PC-9 (cell line): Measurements from ENCODE around the gene ERI3.

Source experiments
- CTCF ChIP-seq: fragments of 200-600 bp; sonication (generic); conservative IDR thresholded peaks from 2 replicates; pipeline ENCODE4 v1.6.1; 2017; ENCODE audit warnings: mixed run types, antibody characterized with exemption, mild to moderate bottlenecking, moderate library complexity
- EZH2 ChIP-seq: fragments of 200-600 bp; sonication (generic); IDR thresholded peaks from 2 replicates; pipeline ENCODE4 v1.8.0; 2017; ENCODE audit warnings: antibody characterized with exemption, low read depth

- TF ChIP-seq CTCF (no peak), EZH2 (no peak)
Observed at GRCh38 chr1:44222397-44223186, 132.5 kb downstream of the ERI3 start.
